ENCODE data around the gene OR10H4. TPM values are rescaled to one million over a fixed set of nuclear protein-coding genes. Genes with fewer than 3 reads are reported as not detected.

OR10H4 gene
- total and polyA plus RNA-seq, 2 experiments from 2014 or later, result not detected

- TF ChIP-seq ZNF462 (CRISPR knock-in tag; IDR thresholded peaks at IDR 0.05) (no peak), STAT1 (IDR thresholded peaks at IDR 0.05; ENCODE audit: unreplicated experiment) (no peak), EZH2 (IDR thresholded peaks at IDR 0.05; ENCODE audit: low read depth, unreplicated experiment) (no peak), CREB1 (CRISPR knock-in tag; IDR thresholded peaks at IDR 0.05; ENCODE audit: low read depth) (no peak), JUNB (IDR thresholded peaks at IDR 0.05; ENCODE audit: unreplicated experiment) (no peak), NANOG (IDR thresholded peaks at IDR 0.05; ENCODE audit: borderline replicate concordance) (no peak), POLR2AphosphoS5 (IDR thresholded peaks at IDR 0.05; ENCODE audit: low read depth) (no peak), EZH2phosphoT487 (IDR thresholded peaks at IDR 0.05; ENCODE audit: unreplicated experiment) (no peak), ZNF331 (CRISPR knock-in tag; IDR thresholded peaks at IDR 0.05; ENCODE audit: low read depth) (no peak), ZNF114 (CRISPR knock-in tag; IDR thresholded peaks at IDR 0.05) (no peak), ETS1 (IDR thresholded peaks at IDR 0.05) (no peak)
Observed at GRCh38 chr19:15976836-15977689, 28.3 kb downstream of the OR10H4 start (continued).
